Measurements from ENCODE around the gene OXSR1. TPM values are rescaled to one million over a fixed set of nuclear protein-coding genes. Genes with fewer than 3 reads are reported as not detected.
"Not testable (repeated sequence)": the region's sequence is repeated elsewhere in the genome, so short reads cannot be mapped to it uniquely, and the experiment has no call there.

OXSR1 gene
- total RNA-seq, 4 donors from 2014 or later, result 25.4 to 37.4 (median 29.5) TPM

GRCh38 chr3:38177181-38177580 lies 11.8 kb downstream of the OXSR1 start:
- H3K4me1 ChIP-seq, result peaks cover 8% of the 10 kb centered on the region
- TF ChIP-seq POLR2A (IDR thresholded peaks at IDR 0.05) (no peak), CTCF (IDR thresholded peaks at IDR 0.05) (no peak), EP300 (IDR thresholded peaks at IDR 0.05) (no peak), POLR2AphosphoS5 (IDR thresholded peaks at IDR 0.05) (no peak)
- 38% methylated on average over 2 of the region's 2 CpGs for WGBS
- no peaks in the 10 kb centered on the region for H3K36me3 ChIP-seq
- no peaks in the 10 kb centered on the region for H3K27me3 ChIP-seq
- no peak overlapping the region for H3K27ac ChIP-seq
- no peak for DNase-seq (ENCODE audit: low spot score in 2 of 2)
- no peaks in the 10 kb centered on the region for H3K9me3 ChIP-seq
- no peak overlapping the region for H3K4me3 ChIP-seq

GRCh38 chr3:38186781-38187180 lies 21.4 kb downstream of the OXSR1 start:
- Histone ChIP-seq H3K36me3 (peaks cover 14% of the 10 kb centered on the region), H3K27me3 (no peaks in the 10 kb centered on the region), H3K4me1 (no peaks in the 10 kb centered on the region), H3K9me3 (no peaks in the 10 kb centered on the region), H3K27ac (no peak overlapping the region), H3K4me3 (no peak overlapping the region)
- TF ChIP-seq EP300 (IDR thresholded peaks at IDR 0.05) (no peak), CTCF (IDR thresholded peaks at IDR 0.05) (no peak), POLR2A (IDR thresholded peaks at IDR 0.05) (no peak), POLR2AphosphoS5 (IDR thresholded peaks at IDR 0.05) (no peak)
- WGBS, result 95% methylated on average over 1 of the region's 1 CpG
- no peak for DNase-seq (ENCODE audit: low spot score in 2 of 2)

- Histone ChIP-seq H3K36me3 (peaks cover 23% of the 10 kb centered on the region), H3K27me3 (no peaks in the 10 kb centered on the region), H3K4me3 (no peak overlapping the region), H3K27ac (no peak overlapping the region), H3K9me3 (no peaks in the 10 kb centered on the region), H3K4me1 (no peaks in the 10 kb centered on the region)
- TF ChIP-seq EP300 (IDR thresholded peaks at IDR 0.05) (no peak), CTCF (IDR thresholded peaks at IDR 0.05) (no peak), POLR2AphosphoS5 (IDR thresholded peaks at IDR 0.05) (no peak)
- DNase-seq (ENCODE audit: low spot score in 2 of 2), result no peak
These were observed 25.1 kb downstream of the OXSR1 start for GRCh38 chr3:38190481-38190881.

GRCh38 chr3:38202931-38203330 lies 37.6 kb downstream of the OXSR1 start:
- peaks cover 36% of the 10 kb centered on the region for H3K36me3 ChIP-seq
- H3K27ac ChIP-seq, result not testable (repeated sequence)
- 88% methylated on average over 12 of the region's 12 CpGs for WGBS

GRCh38 chr3:38203690-38204089 lies 38.4 kb downstream of the OXSR1 start:
- DNase-seq (ENCODE audit: low spot score in 2 of 2), result no peak
- H3K4me1 ChIP-seq, result peaks cover 9% of the 10 kb centered on the region
- 97% methylated on average over 2 of the region's 2 CpGs for WGBS
- H3K36me3 ChIP-seq, result peaks cover 34% of the 10 kb centered on the region
- no peak overlapping the region for H3K4me3 ChIP-seq
- H3K9me3 ChIP-seq, result no peaks in the 10 kb centered on the region
- no peaks in the 10 kb centered on the region for H3K27me3 ChIP-seq
- no peak overlapping the region for H3K27ac ChIP-seq
- TF ChIP-seq EP300 (IDR thresholded peaks at IDR 0.05), result no peak
- no peak for TF ChIP-seq CTCF (IDR thresholded peaks at IDR 0.05)
- TF ChIP-seq POLR2AphosphoS5 (IDR thresholded peaks at IDR 0.05), result no peak
- TF ChIP-seq POLR2A (IDR thresholded peaks at IDR 0.05), result no peak

More at GRCh38 chr3:38202931-38203330, 37.6 kb downstream of the OXSR1 start:
- not testable (repeated sequence) for H3K4me1 ChIP-seq; DNase-seq (ENCODE audit: low spot score in 2 of 2); H3K4me3 ChIP-seq; H3K9me3 ChIP-seq; H3K27me3 ChIP-seq
